DMS153 (cell line): Measurements from ENCODE around the gene EEF1AKMT2.
"Not testable (repeated sequence)": the region's sequence is repeated elsewhere in the genome, so short reads cannot be mapped to it uniquely, and the experiment has no call there.

Source experiments
- DNase-seq: peaks from one replicate; lab custom pipeline; 2025; lab: John Stamatoyannopoulos, UW

The EEF1AKMT2 gene

DNA sequence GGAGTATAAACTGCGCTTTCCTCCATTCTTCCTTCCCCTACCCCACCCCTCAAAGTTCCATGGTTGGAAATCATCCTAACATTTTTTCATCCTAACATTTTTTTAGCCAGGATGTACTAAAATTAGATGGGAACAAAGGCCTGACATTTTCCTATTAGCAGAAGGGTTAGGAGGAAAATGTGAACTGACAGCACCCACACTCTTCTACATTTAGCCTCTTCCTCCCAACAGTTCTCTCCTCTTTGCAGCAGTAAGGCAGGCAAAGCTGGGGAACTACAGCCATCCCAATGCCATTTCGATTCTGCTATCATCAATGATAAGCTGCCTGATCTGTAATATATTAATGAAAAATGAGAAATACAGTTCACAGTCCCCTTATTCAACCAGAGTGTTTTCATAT is 36.1 kb downstream of the EEF1AKMT2 start:
- no peak for DNase-seq

DNA sequence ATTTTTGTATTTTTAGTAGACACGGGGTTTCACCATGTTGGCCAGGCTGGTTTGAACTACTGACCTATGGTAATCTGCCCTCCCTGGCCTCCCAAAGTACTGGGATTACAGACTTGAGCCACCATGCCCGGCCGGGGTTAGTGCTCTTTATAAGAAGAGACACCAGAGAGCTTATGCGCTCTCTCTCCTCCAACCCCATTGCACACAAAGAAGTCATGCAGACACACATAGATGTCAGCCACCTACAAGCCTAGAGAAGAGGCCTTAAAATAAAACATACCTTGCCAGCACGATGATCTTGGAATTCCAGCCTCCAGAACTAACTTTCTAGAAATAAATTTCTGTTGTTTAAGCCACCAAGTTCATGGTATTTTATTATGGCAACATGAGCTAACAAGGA is 37.5 kb downstream of the EEF1AKMT2 start:
- DNase-seq, result no peak

DNA sequence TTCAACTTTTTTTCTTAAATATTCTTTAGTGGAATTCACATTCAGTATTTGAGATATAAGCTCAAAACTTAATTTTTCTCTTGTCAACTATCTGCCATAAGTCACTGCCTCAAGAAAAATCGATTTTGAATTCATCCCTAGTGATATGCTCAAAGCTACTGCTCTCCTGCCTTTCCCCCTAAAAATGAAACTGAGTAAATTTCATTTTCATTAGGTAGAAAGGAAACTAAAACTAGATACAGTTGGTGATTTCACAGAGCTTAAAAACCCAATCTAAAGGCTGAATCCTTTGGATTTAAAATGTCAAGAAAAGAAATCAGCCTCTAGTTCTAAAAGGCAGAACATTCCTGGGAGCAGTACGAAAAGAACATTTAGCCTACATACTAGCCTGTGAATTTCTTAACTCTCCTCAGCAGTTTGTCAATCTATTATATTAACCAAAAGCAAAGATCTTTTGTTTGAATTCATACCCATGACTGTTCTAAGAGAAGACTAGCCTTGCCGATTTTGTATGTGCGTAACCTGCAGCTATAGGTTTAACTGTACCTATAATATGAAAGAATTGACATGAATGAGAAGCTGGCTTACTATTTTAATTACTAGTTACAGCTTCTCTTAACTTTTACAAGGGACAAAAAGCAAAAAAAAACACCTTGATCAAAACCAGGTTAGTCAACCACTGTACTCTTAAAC is 42.6 kb downstream of the EEF1AKMT2 start:
- DNase-seq, result no peak

DNA sequence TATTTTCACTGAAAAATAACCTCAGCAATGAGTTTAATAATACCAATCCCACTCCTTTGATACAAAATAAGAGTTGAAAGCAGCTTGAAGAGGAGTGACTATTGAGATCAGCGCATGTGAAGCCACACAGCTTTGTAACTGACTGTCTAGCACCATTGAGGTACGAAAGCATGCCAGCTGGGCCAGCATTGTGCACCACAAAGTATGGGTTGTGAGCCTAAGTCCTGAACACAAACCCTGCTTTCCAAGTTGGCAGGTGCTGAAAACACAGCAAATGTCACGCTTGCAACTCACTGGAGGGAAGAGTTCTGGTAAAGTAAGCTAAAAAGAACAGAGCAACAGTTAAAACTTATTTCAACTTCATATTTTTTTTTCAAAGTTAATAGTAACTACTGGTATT is 43.5 kb downstream of the EEF1AKMT2 start:
- no peak for DNase-seq

DNA sequence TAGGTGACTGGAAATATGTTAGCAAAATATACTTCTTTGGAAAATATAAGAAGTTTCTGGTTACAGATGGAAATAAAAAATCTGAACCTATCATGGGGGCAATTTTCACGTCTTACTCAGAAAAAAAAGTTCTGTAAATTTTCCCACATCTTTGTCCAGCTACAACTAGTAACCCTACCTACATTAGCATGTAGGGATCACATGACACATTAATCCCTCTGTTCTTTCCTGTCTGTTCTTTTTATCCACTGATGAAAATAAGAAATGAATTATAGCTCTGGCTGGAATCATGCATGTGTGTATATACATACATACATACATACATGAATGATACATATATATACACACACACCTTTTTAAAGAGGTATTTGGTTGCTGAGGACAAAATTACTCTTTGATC is 43.9 kb downstream of the EEF1AKMT2 start:
- DNase-seq, result no peak

DNA sequence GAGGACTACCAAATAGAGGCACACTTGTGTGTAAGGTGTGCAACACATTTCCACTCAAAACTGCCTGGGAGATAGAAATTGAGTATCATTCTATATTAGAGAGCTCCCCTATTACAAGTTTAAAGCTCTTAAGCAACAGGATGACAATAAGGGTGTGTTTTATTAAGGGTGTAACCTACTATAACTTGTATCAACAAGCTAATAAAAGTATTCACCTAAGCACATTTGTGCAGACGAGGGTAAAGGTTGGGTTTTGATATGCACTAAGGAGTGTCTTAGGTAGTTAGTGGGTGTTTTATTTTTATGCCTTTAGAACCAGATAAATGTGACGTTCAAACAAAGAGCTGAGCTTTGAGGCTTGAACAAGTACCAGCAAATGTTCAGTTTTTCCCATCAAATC is 44.7 kb downstream of the EEF1AKMT2 start:
- DNase-seq, result no peak

DNA sequence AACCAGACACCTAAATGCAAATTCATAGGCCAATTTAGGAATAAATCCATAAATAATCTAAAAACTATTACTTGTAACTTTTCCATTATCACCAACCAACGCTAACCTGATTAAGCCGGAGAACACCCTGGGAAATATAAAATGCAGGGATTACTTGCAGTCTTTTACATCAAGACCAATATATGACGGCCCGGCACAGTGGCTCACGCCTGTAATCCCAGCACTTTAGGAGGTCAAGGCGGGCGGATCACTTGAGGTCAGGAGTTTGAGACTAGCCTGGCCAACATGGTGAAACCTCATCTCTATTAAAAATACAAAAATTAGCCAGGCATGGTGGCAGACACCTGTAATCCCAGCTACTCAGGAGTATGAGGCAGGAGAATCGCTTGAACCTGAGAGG is 45.2 kb downstream of the EEF1AKMT2 start:
- DNase-seq, result not testable (repeated sequence)

DNA sequence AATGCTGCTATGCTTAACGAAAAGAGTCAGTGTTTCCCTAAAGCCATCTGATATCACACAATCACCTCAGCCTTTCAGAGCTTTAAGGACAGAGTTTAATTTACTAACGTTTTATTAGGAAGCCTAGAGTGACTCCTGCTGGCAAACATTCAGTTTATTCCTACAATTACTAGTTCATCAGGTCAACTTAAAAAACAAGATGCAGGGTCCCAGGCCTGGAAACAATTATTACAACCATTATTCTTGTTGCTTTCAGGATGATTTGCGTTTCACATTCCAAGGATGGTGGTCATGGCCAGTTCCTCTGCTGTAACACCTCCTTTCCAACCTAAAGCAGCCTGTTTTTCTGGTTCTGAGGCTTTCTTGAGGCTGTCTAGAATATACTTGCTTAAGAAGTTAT is 46.0 kb downstream of the EEF1AKMT2 start:
- DNase-seq, result peak; percentile 36

DNA sequence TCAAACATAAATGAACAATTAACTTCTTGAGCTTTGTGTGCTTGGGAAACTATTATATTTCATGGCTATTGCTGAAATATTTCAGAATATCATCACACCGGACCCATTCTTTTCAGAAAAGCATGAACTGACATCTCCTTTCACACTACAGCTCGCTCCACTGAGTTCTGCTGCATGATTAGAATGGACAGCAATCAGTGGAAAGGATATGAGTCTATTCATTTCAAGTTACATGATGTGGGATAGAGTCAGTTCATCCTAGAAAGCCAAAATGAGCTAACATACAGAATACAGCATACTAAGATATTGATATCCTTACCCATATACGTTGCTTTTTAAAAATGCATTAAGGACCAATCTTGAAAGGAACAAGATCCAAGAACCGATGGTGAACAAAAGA is 46.4 kb downstream of the EEF1AKMT2 start:
- no peak for DNase-seq

DNA sequence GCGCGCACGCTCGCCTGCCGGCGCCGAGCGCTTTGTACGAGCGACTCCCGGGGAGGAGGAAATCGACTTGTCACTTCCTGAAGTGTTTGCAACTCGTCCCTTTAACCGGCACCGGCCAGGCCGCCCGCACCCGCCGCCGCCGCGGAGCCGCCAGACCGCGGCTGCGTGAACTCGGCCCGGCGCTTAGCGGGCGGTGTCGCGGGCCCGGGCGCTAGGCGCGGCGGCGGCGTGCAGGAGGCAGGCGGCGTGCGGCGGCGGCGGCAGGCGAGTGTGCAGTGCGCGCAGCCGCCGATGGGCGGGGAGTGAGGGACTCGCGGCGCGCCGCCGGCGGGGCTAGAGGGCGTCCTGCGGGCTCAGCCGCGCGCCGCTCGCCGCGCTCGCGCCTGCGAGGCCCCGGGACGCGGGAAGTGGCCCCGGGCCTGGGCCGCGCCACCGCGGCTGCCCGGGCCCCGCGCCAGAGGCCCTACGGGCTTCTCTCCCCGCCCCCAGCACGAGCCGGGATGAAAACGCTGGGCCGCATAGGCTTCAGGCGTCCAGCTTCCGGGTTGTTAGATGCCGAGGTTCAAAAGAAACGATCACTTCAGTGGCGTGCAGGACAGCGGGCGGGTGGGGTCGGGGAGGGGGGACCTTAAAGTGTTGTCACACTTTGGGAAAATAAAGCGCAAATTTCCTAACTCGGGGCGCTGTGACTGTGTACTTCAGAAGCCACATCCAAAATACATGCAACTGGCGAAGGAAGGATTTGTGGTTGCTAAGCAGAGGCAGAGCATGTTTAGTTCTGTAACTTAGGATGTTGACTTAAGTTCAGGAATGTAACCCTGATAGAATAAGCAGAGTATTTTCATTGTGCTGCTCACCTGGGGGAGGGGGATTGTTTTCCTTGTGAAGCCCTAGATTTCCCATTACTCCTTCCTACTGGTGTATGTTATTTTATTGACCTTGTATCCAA is 47.3 kb downstream of the EEF1AKMT2 start, which contains the start of gene FAM53B:
Gene FAM53B (minus strand): TSS at position 277 of the 949 bp plus-strand sequence. CDS start 37,665 bp downstream, outside the sequence.
- DNase-seq, result peak; percentile 56

DNA sequence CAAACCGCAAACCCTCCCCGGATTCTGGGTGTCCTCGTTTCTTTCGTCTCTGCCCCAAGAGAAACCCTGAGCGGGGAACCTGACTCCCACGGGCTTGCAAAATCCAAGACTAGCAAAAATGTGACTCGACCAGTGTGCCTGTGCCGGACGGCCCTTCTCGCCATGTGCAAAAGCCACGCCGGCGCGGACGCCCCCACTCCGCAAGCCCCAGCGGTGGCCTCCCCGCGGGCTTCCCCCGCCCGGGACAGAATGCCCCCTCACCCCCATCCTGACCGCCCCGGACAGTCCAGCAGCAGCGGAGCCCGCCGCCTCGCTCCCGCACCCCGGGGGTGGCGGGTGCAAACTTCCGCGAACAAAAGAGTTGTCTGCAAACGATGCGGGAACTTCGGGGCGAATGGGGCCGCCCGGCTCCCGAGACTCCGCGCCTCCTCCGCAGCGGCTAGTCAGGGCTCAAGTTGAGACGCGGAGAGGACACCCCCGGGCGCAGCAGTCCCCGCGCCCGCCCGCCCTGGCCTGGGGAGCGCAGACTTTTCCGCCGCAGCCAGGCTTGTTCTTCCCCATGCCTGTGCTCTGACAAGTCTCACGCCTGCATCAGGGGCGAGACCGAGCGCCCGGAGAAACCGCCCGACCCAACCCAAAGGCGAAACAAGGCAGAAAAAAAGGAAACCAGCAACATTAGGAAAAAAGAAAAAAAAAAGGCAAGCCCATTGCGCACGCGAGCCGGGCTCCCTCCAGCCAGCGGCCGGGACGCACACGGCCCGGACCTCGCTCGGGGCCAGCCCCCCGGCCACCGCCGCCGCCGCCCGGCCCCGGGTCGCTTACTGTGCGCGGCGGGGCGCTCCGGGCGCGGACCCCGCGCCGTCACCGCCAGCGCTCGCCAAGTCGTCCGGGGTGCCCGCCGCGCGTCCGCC is 48.2 kb downstream of the EEF1AKMT2 start:
- no peak for DNase-seq

DNA sequence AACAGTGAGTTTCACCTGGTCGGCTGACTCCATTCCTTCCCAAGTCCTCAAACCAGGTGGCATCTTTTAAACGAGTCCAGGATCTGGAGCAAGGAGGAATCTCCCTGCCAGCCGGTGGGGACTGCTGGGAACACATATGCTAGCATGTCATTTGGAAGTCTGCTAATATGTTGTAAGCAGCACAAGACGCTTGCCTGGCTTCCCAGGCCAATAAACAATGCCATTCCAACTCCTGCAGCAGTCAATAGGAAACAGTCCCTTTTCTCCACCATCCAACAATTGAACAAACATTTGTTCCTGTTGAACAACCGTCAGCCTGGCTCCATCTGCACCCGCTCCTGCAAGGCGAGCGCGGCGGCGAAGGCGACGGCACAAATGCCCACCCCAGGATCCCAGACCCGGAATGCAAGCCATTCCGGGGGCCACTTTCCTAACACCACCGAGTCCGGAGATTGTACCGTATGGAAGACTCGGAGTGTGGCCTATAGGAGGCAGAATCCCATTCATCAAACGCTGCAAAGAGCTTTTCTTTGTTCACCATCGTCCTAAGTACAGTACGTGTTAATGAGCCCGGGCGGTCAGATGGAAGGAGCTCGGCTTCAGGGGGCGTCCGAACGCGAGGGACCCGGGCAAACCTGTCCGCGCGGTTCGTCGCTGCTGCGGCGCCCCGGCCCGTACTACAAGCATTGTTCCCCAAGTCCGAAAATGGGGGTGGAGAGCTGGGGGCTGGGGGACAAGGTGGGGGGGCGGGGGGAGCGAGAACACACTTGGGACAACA is 49.1 kb downstream of the EEF1AKMT2 start:
- peak; percentile 47 for DNase-seq

DNA sequence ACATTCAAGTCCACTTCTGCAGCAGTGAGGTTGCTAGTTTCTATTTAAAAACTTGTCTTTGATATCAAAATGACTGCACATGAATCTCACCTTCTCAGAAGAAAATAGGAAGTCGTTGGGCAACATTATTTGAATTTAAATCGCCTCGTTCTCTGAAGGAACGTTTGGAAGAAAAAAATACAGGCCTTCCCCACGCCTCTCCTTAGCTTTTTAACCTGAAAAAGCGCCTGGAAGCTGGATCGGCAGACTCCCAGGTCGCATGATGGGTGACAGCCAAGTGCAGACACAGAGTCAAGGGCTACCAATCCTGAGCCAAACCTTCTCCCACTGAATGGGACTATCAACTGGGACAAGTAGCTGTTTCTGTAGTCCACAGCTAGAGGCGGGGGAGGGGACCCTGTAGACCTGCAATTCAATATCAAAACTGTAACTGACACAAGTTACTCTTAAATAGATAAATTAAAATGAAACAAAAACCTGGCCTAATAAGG is 49.7 kb downstream of the EEF1AKMT2 start:
- DNase-seq, result no peak

DNA sequence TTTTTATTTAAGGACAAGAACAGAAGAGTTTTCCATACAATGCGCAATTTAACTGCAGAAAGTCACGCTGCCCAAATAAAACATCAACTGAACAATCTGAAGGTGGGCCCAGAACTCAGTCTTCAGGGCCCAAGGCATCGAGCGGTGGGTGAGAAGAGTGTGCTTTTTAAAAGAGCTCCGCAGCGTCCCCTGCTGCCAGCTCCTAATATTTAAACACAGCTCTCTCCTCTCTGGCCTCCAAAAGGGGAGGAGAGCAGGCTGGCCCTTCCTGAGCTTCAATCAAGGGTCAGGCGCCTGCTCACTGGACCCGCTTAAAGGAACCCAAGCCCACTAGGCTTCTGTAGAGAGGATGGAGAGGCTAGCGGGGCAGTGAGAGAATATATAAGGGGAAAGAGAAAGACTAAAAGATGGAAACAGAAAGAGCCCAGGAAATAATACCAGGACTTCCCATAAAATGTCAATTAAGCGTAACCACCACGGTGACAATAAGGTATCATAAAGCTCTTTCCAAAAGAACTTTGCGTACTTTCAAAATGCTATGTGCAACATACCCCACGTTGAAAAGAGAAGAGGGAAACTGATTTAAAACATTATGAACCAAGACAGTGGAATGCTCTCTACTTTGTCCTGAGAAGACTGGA is 50.3 kb downstream of the EEF1AKMT2 start:
- peak; percentile 70 for DNase-seq

DNA sequence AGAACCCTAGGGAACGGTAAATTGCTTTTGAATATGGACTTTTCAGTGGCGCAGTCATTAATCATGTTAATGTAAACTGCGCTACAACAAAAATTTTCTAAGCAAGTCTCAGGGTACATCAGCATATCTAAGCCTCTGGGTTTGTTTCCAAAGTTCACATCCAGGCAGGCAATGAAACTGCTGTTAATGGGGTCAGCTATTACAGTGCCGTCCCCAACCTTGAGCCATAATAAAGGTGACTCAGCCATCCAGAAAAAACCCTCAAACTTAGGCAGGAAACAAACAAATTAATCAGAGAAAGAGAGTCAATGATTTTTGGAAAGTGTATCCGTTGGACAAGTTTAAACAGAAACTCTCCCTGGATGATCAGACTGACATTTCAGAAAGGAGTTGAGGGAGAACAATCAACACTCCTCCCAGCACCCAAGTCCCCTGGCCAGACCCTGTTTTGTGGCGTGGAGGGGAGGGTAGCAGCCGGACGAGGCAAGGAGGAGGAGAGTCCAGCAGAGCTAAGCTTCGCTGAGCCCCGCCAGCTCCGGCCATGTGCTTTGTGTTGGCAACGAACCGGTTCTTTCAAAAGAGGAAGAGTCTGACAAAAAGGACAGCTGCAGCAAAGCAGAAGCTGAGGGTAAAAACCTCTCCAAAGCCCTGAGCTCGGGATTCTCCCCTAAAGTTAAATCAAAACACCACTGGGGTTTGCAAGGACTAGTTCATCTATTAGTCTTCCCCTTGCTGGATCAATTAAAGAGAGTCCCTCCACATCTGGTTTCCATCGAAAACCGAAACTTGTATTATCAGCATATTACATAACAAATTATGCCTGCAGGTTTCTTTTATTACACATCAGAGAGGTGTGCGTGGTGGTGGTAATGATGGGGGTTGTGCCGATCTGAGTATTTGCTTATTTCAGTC is 51.1 kb downstream of the EEF1AKMT2 start:
- DNase-seq, result peak; percentile 44

DNA sequence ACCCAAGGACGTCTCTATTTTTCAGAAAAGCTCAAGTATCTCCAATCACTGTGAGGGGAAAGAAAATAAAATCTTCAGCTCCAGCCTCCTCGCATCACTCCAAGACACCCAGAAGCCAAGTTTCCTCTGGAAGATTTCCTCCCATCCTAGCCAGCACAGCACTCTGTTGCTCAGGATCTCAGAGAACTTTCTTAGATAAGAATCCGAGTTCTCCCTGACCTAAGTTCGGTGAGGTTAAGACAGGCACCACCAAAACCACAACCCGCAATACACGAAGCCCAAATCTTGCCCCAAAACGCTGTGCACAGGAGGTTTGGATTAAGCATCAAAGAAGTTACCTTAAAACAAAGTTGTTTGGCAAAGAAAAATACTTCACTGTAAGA is 51.7 kb downstream of the EEF1AKMT2 start:
- no peak for DNase-seq

DNA sequence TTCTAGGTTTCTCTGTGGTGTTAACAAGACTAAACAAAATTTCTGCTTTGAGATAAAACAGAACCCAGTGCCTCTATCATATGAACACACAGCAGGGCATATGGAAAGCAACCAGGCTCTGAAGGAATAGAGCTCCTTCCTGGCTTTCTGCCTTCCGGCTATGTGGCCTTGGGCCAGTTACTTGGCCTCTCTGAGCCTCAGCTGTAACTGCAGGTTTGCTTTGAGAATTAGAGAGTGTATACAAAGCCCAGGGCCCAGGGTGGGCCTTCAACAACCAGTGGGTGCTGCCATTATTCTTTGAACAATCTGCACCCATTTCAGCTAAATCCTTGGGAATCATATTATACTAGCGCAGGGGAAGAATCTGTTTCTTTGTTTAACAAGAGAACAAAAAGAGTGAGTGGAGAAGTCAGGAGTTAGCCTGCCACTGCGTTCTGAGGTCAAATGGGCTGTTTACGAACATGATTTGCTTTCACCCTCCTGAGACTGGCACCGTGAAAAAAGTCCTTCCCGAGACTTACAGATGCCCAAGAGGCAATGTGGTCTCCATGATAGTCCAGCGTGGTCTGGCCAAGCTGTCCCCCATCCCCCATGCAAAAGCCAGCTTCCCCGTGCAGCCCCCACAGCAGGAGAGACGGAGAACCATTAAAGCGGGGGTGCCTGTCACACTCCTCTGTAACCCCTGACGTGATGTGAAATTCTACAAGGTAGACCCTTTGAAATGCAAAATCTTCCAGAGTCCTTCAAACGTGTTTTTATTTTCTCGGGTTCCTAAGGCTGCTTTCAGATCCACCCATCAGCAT is 52.4 kb downstream of the EEF1AKMT2 start:
- no peak for DNase-seq

DNA sequence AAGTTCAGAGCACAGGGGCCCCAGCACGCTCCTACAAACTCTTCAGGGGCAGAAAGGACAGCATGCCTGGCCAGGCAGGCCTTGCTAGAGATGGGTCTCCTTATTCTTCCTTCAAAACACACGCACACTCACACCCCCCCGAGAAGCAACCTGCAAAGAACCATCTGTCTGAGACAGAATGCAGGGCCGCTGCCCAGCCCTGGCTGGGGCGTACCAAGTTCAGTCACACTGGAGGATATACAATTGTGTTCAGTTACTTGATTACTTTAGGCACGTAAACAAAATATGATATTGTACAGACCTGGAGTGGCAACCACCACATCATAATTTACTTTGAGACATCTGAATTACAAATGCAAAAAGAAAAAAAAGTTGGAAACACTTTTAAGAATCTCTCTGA is 53.2 kb downstream of the EEF1AKMT2 start:
- no peak for DNase-seq

DNA sequence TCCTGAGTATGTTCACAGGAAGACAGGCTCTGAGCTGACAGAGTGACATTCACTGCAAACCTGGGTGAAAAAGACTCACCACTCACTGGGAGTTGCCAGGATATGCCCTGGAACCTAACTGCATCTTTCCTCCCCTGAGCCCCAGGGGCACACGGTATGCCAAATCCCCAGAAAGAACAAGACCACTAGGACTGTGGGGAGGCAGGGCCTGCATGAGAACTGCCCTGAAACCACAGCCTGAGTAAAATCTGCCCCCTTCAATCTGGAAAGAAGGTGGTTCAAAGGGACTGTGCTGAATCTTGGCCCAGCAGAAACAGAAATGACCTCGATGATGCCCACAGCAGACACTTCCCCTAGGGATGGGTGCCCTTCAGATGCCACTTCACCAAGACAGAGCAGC is 54.0 kb downstream of the EEF1AKMT2 start:
- no peak for DNase-seq
